ENCODE results near the gene SLMAP.

- TF ChIP-seq CTCF (IDR thresholded peaks at IDR 0.05) (no peak), POLR2A (IDR thresholded peaks at IDR 0.05) (no peak)
These were observed 92.1 kb downstream of the SLMAP start for GRCh38 chr3:57848177-57848738.

All from uterus (tissue), 2 donors.